ENCODE results near the gene SEMA5B.

Gene SEMA5B

GRCh38 chr3:123060054-123060453 lies 32.5 kb upstream of the SEMA5B start:
- ChIA-PET CTCF (no interaction called here), POLR2A (no interaction called here)
- no peak for TF ChIP-seq CTCF (IDR thresholded peaks at IDR 0.05; ENCODE audit: control extremely low read depth, extremely low read depth, low read depth, missing control alignments)
- no peak for DNase-seq (ENCODE audit: extremely low spot score)

- TF ChIP-seq CTCF (IDR thresholded peaks at IDR 0.05; ENCODE audit: control extremely low read depth, extremely low read depth, low read depth, missing control alignments): no peak
- ChIA-PET CTCF (interaction anchor here (0.8 to 2.2 kb wide), 4 partner anchors 8 to 38 kb away, joined by 3 to 8 read pairs (median 4); partner anchors contain the start of gene PDIA5), POLR2A (no interaction called here)
- no peak for DNase-seq (ENCODE audit: extremely low spot score)
These were observed 30.9 kb upstream of the SEMA5B start for GRCh38 chr3:123058505-123058904.

- POLR2A ChIA-PET: no interaction called here
- no peak for DNase-seq (ENCODE audit: extremely low spot score)
- no peak for TF ChIP-seq CTCF (IDR thresholded peaks at IDR 0.05; ENCODE audit: control extremely low read depth, extremely low read depth, low read depth, missing control alignments)
- CTCF ChIA-PET: interaction anchor here (1.9 to 2.3 kb wide), 2 partner anchors 17 kb away, joined by 4 to 10 read pairs; no protein-coding TSS in a partner anchor
These were observed 27.8 kb upstream of the SEMA5B start for GRCh38 chr3:123055352-123055751.

- ChIA-PET POLR2A (no interaction called here), CTCF (interaction anchor here (2.3 kb wide), 1 partner anchor 17 kb away, joined by 10 read pairs; no protein-coding TSS in a partner anchor)
- TF ChIP-seq CTCF (IDR thresholded peaks at IDR 0.05; ENCODE audit: control extremely low read depth, extremely low read depth, low read depth, missing control alignments): no peak
- no peak for DNase-seq (ENCODE audit: extremely low spot score)
These were observed 27.4 kb upstream of the SEMA5B start for GRCh38 chr3:123054931-123055330.

GRCh38 chr3:123054109-123054778 lies 26.7 kb upstream of the SEMA5B start:
- no peak for DNase-seq (ENCODE audit: extremely low spot score)
- ChIA-PET POLR2A (no interaction called here), CTCF (no interaction called here)
- TF ChIP-seq CTCF (IDR thresholded peaks at IDR 0.05; ENCODE audit: control extremely low read depth, extremely low read depth, low read depth, missing control alignments): no peak

- ChIA-PET CTCF (no interaction called here), POLR2A (no interaction called here)
- no peak for TF ChIP-seq CTCF (IDR thresholded peaks at IDR 0.05; ENCODE audit: control extremely low read depth, extremely low read depth, low read depth, missing control alignments)
- no peak for DNase-seq (ENCODE audit: extremely low spot score)
These were observed 25.5 kb upstream of the SEMA5B start for GRCh38 chr3:123053107-123053506.

All from GM10248 (cell line).